NCI-H526 treated with DMSO at 0.1 percent for 48 hours (cell line): ENCODE results near the gene RNF215.

Experiments used
- DNase-seq: peaks from one replicate; lab custom pipeline; 2025; lab: John Stamatoyannopoulos, UW

RNF215 gene

DNA sequence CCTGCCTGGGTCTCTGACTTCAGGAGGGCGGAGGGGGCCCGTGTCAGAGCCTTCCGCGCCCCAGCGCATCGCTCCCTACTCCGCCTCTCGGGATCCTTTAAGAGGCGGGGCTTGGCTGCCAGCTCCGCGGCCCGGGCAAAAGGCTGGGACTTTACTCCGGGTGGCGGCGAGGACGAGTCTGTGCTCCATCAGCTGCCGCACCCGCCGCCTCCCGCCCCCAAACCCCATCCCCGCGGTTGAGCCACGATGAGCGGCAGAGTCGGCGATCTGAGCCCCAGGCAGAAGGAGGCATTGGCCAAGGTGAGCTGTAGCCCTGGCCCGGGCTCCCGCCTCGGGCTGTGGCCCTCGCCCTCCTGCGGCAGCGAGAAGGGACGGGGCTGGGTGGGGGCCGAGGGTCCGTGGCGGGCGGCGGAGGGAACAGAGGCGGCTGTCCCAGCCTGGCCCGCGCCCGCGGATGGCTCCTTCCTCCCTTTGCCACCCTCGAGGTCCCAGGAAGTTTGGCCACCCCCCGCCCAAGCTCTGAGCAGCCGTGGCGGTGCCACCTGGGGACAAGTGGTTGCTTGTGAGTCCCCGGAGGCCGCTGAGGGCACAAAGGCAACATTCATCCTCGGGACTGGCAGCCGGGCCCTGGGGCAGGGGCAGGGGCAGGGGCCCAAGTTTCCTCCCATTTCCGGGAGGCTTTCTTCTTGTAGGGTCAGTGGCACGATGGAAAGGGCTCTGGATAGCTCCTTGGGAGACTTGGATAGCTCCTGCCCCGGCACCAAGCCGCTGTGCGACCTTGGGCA is 9.9 kb upstream of the RNF215 start, which contains the start of gene SEC14L2:
Gene SEC14L2, plus strand, starts transcription at position 148 of the 785 bp plus-strand sequence. Its CDS starts 99 bp downstream, at position 247.
- DNase-seq = peak; percentile 53

DNA sequence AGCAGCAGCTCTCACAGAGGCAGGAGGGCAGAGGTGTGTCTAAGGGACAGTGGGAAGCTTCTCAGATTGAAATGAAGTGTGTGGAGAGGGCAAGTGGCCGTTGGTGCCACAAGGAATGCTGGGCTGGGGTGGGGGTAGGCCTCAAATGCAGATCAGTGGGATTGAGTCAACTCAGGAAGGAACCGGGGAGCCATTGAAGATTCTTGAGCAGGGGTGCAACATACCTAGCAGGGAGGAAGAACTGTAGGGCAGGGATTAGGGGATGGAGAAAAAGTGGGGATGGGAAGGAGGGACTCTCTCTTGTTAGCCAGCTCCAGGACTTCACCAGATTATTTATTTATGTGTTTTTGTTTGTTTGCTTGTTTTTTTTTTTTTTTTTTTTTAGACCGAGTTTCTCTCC is 6.7 kb upstream of the RNF215 start:
- no peak for DNase-seq

DNA sequence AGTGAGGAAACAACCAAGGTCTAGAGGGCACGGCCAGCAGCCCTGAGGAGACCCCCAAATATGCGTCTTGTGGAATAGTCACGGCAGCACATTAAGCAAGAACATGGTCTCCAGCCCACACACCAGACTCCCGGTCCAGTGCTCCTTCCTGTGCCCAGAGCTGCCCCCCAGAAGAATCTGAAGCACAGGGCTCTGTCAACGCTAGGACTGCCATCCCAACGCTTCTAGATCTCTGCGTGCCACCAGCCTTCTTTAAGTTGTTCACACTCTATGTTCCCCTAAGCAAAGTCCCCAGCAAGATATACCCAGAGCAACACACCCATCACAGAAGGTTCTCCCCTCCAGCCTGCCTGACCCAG is 6.1 kb upstream of the RNF215 start:
- no peak for DNase-seq

DNA sequence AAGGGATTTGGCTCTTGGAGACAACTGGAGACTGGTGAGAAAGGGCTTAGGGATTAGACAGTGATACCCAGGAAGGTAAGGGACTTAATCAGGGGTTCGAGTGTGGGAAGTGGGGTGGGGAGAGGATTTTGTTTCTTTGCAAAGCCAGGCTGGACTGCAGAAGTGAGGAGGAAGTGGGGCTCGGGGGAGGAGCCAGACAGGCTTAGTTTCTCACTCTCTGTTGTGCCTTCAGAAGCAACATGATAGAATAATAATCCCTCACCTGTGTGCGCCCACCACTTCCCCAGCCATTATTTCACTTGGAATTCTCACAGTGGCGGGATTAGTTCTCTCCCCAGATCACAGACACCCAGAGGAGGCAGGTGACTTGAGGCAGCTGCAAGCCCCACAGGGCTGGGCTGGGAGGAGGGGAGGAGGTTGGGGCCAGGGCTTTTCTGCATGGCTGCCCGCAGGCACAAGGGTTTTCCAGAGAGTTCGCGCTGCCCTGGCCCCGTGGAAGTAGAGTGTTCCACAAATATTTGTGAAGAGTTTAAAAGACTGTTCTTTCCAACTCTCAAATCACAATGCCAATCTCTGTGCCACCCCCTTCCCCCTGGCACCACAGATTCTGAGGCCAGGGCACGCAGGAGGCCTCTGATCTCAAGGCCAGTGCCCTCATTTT is 5.6 kb upstream of the RNF215 start:
- no peak for DNase-seq

DNA sequence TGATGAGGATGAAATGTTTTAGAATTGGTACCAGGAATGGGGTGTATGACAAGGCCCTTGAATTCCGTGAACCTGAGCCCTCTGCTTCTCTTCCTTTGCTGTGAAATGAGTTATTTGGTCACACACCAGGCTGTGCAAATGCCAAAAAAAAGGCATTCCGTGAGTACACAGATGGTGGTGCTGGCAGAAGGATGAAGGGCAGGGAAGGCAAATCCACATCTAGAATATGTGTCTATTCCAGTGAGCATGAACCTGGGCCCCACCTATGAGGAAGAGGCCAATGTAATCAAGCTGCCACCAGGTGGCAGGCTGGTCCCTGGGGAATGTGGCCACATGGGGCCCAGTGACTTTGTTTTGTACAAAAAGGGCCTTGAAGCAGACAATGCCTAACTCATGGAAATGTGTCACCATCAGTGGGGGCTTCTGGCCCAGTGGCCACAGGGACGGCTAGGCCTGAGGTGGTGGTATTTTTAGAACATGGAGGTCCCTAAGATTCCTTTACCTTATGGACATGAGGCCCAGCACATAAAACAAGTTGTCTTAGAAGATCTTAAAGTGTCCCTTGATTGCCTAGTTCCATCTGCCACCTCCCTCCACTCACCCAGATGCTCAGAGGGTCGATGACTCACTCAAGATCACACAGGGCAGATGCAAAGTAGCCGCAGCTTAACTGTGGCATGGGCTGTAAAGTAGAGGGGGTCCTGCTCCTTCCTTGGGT is 3.9 kb upstream of the RNF215 start:
- peak; percentile 10 for DNase-seq

DNA sequence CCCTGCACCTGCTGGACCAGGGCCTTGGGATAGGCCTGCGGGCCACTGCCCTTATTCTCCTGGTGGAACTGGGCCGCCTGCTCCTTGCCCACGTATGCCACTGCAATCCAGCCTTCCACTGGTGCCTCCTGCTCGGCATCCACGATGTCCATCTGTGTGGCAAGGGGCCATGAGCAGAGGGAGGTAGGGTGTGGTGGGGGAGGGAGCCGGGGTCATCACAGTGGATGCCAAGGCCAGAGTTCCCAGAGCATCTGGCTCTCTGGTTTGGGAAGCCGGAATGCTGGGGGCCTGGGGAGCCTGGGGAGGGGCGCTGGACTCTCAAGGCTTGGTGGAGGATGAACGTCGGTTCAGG is 627 bp downstream of the RNF215 start:
- DNase-seq = no peak

DNA sequence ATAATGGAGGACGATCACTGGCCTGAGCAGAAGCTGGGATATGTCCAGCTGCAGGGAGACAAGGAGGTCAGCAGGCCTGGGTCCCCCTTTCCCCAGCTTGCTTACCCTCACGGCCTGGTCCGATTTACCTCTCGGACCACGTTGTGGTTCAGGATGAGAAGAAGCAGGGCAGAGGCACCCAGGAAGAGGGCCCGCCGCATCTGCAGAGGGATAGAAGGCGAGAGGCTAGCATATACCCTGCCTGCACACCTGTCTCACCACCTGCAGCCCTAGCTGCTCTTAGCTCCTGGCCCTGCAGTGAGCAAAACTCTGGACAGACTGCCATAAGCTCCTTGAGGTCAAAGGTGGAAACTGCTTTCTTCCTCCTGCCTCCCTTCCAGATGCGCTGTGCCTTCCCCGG is 1.3 kb downstream of the RNF215 start:
- DNase-seq = no peak

DNA sequence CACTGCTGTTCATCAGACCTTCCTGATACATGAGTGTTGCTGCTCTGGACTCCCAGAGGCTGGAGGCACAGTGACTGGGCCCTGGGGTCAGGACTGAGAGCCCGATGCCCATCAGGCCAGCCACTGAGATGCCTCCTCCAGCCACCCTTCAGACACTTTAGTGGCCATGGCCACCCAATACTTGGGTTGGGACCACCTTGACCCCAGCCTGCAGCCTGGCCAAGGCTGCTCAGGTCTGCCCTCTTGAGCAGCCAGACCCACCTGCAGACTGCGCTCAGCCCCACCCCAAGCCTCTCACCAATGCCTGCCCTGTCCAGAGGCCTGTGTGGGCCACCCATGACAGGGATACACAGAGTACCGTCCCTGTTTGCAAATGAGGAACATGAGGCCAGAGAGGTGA is 4.2 kb downstream of the RNF215 start:
- DNase-seq = no peak

DNA sequence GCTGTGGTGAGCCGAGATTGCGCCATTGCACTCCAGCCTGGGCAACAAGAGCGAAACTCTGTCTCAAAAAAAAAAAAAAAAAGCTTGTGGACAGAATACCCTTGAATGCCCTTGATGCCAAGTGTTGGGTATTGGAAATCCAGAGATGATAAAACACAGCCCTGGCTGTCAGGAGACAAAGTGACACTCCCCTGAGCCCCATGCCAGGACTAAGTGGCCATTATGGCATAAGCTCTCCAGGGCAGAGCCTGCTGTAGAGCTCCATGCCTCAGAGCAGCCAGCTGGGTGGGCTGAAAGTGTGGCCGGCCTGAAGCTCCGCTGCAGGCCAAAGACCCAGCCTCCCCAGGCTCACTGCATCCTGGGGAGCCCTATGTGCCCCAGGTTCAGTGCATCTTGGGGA is 4.9 kb downstream of the RNF215 start:
- DNase-seq = no peak

DNA sequence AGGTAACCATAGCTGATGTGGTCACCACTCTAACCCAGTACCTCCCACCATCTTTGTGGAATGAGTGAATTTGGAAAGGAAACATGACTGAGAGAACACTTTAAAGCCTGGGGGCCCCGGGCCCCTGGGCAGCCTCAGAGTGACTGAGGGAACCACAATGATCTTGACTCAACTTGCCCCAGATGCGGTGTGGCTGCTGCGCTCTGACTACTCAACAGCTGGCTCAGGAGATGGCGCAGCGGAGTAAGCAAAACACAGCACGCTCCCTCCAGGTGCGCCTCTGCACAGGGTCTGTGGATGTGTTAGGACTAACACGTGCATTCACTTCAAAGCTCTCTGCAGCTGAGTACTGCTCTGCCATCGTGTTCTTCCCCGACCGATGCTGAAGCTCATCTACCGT is 5.9 kb downstream of the RNF215 start:
- DNase-seq = no peak

DNA sequence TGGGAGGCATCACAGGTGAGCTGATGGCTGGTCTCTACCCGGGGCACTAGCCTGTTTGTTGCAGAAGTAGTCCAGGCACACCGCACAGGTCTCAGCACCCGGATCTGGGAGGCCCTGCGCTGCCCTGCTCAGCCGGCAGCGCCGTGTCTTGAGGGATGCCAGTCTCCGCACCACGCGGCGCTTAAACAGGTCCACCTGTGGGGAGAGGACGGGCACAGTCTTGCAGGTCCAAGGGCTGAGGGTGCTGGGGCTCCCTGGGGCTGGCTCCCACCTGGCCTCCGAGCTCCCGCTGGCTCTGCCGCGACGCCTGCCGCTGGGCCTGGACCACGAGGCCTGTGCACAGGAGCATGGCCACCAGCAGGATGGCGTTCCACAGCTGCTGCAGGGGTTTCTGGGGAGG is 7.2 kb downstream of the RNF215 start:
- no peak for DNase-seq

DNA sequence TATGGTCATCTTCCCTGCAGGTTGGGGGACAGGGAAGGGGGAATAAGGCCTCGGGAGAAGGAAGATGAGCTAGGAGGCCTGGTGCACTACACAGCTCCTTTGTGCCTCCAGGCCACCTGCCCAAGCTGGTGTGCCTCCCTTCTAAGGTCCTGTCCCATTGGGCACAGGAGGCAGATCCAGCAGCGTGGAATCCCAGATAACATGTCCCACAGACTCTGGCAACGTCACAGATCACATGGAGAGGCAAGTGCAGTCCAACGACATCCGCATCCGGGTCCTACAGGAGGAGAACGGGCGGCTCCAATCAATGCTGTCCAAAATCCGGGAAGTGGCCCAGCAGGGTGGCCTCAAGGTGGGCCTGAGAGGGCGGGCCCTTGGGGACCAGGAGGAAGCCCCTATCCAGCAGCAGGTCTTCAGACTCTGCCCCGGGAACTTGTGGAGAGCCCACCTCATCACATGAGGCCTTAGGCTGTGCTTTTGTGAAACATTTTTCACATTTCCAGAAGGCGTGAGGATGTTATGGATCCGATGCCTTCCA is 11.8 kb downstream of the RNF215 start:
- no peak for DNase-seq

DNA sequence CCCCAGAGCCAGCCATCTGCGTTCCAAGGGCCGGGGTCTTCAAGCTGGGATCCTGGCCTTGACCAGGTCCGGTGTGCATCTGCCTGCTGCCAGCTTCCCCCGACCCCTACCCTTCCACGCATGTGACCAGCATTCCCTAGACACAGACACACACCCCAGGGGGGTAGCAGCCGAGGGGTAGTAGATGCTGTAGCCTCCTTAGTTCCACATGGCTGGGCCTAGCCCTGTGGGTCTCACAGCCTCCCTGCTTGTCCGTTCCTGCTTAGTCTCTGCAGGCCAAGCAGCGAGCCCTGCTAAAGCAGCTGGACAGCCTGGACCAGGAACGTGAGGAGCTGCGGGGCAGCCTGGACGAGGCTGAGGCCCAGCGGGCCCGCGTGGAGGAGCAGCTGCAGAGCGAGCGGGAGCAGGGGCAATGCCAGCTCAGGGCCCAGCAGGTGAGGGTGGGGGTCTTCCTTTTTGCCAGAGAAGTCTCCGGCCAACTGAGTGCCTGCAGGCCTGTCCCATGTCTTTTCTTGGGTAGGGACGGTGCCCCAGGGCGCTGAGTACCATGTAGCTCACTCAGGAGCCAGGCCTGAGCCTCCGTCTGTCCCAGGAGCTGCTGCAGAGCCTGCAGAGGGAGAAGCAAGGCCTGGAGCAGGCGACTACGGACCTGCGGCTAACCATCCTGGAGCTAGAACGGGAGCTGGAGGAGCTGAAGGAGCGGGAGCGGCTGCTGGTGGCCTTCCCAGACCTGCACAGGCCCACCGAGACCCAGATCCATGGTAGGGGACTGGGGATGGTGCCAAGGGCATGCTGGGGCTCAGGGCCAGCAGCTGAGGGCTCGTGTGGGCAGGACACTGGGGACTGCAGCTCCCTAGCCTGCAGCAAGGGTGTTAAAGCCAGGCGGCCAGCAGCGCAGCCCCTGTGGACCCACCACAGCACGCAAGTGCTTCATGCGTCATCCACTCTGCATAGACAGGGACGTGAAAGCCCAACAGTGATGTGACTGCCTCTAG is 13.6 kb downstream of the RNF215 start:
- DNase-seq = no peak

DNA sequence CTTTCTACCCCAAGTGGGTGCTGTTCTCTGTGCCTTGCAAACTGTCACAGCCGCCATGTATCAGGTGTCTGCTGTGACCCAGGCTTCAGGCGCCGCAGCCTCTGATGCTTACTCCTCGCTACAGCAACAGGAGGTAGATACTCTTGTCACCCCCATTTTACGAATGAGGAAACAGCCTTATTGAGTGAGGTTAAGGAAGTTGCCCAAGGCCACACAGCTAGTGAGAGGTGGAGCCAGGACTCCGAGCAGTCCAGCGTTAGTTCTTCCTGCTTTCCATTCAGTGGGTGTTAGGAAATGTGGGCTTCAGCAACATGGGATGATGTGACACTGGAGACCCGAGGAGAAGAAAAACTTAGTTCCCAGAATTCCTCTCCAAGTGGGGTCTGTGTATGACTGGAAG is 14.3 kb downstream of the RNF215 start:
- no peak for DNase-seq

DNA sequence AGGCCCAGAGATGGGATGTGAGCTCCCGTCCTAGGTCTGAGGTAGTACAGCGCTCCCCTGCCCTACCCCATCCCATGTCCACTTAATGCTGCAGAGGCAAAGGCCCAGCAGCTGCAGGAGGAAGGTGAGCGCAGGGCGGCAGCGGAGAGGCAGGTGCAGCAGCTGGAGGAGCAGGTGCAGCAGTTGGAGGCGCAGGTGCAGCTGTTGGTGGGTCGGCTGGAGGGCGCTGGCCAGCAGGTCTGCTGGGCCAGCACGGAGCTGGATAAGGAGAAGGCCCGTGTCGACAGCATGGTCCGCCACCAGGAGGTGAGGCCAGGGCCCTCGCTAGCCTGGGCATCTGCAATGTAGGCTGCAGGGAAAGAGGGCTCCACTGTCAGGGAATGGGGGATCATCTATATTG is 15.2 kb downstream of the RNF215 start:
- DNase-seq = no peak

DNA sequence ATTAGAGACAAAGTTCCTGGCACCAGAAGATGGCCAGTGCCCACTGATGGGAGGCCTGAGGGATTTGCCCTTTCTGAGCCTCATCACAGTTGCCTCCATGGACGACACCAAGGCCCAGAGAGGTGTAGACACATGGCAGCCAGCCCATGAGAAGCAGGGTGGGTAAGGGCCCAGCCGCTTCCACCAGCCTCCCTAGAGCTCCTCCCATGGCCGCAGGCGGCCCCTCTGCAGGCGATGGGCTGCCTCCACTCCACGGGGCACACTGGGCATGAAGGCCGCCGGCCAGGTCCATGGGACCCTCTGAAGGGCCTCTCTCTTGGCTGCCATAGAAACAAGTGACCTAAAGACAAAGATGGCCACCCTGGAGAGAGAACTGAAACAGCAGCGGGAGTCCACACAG is 15.9 kb downstream of the RNF215 start:
- DNase-seq = no peak

DNA sequence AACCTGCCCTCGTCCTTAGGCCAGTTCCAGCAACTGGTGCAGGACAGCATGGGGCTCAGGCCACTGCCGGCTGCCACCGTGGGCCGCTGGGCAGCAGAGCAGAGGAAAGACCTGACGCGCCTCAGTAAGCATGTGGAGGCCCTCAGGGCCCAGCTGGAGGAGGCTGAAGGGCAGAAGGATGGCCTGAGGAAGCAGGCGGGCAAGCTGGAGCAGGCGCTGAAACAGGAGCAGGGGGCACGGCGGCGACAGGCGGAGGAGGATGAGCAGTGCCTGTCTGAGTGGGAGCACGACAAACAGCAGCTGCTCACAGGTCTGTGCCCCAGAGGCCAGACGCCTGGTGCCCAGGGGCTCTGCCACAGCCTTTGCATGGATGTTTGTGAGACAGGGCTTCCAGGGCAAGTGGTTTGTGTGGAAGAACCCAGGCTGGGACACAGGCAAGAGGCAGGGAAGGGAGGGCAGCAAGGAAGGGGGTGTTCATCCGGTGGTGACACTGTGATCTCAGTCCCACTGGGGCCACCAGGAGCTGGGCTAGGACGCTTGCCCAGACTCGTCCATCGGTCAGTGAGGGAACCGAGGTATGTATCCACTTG is 16.5 kb downstream of the RNF215 start:
- DNase-seq = no peak

DNA sequence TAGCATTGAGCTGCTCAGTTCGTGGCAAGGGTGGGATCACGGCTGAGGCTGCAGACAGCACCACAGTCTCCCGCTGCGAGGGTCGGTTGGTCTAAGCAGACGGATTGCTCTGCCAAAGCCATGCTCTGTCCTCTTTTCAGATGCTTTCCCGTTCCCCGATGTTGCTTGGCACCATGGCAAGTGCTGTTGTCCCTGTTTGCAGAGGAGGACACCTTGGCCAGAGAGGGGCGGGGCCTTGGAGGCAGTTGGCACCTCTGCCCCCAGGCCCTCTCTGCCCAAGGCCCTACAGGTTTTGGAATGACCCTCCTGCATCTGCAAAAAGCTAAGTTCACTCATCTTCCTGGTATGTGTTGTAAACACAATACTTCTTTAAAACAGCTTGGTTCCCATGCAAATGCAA is 18.8 kb downstream of the RNF215 start:
- DNase-seq = no peak

DNA sequence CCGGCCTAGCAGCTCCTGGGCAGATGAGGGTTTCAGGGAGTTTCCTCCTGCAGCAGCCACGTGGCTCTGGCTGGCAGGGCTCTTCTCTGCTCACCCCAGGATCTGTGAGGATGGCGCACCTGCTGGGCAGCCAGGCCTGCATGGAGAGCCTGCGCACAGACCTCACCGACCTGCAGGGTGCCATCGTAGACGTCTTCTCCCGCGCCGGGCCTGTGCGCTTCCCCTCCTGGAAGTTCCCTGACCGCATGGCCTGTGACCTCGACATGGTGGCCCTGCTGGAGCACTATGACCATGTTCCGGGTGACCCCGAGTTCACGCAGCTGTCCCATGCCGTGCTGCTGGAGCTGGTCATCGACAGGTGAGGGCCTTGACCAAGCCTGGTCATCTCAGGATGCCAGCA is 21.3 kb downstream of the RNF215 start:
- no peak for DNase-seq

DNA sequence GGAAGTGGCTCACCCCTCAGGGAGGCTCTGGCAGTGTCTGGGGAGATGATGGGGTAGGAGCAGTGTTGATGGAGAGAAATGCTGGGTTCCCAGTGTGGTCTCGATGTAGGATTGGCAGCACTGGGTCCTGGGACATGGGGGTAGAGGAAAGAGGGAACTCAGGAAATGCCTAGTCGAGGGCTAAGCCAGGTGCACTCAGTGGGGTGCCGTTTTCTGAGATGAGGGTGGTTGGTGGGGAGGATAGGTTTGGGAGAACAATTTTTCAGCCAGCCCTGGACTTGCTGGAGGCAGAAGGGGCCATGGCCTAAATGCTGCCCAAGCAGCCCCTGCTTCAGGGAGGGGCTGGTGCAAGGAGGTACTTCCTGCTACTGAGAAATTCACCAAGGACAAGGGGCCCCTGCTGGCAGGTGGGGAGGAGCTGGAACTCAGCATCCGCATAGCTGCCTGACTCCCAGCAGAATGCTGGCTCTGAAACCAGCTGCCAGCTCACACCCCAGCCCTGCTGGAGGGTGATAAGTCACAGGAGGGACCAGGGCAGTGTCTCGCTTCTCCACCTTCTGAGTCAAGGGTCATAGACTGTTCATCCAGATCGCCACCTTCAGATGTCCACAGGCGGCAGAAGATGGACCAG is 24.4 kb downstream of the RNF215 start:
- DNase-seq = no peak
